ENCODE measurements around the gene POU5F1. TPM values are rescaled to one million over a fixed set of nuclear protein-coding genes. Genes with fewer than 3 reads are reported as not detected.
"Not testable (repeated sequence)": the region's sequence is repeated elsewhere in the genome, so short reads cannot be mapped to it uniquely, and the experiment has no call there.

The POU5F1 gene
- polyA plus RNA-seq, 4 donors = 1.8 to 10.1 (median 5.2) TPM

DNA sequence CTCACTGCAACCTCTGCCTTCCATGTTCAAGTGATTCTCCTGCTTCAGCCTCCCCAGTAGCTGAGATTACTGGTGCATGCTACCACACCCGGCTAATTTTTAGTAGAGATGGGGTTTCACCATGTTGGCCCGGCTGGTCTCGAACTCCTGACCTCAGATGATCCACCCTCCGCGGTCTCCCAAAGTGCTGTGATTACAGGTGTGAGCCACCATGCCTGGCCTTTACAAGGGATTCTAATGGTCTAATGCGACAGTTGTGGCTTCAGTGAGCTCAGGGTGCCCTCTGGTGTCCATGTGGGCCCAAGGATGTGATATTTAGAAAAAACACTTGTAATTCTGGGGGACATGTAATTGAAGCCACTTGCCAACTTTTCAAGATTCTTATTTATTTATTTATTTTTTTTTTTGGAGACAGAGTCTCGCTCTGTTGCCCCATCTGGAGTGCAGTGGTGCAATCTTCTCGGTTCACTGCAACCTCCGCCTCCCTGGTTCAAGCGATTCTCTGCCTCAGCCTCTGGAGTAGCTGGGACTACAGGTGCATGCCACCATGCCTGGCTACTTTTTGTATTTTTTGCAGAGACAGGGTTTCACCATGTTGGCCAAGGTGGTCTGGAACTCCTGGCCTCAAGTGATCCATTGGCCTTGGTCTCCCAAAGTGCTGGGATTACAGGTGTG, 22.1 kb upstream of the POU5F1 start:
- DNase-seq (ENCODE audit: low read depth in 4 of 4, low spot score in 2 of 4) = peak in 1 of 4 donors; percentile 65

DNA sequence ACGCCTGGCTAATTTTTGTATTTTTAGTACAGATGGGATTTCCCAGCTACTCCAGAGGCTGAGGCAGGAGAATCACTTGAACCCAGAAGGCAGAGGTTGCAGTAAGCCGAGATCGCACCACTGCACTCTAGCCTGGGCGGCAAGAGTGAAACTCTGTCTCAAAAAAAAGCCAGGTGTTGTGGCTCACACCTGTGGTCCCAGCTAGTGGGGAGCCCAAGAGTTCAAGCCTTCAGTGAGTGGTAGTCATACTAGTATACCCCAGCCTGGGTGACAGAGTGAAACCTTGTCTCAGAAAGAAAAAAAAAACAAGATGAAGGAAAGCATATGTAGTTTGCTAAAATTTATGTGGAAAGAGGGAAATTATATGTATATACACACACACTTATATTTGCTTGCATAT, 20.0 kb upstream of the POU5F1 start:
- DNase-seq (ENCODE audit: low read depth in 4 of 4, low spot score in 2 of 4) = no peak

DNA sequence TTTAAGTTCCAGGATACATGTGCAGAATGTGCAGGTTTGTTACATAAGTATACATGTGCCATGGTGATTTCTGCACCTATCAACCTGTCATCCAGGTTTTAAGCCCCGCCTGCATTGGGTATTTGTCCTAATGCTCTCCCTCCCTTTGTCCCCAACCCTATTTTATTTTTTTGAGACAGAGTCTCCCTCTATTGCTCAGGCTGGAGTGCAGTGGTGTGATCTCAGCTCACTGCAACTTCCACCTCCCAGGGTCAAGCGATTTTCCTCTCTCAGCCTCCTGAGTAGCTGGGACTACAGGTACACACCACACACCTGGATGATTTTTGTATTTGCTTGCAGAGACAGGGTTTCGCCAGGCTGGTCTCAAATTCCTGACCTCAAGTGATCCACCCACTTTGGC, 18.7 kb upstream of the POU5F1 start:
- not testable (repeated sequence) for DNase-seq (ENCODE audit: low read depth in 4 of 4, low spot score in 2 of 4)

DNA sequence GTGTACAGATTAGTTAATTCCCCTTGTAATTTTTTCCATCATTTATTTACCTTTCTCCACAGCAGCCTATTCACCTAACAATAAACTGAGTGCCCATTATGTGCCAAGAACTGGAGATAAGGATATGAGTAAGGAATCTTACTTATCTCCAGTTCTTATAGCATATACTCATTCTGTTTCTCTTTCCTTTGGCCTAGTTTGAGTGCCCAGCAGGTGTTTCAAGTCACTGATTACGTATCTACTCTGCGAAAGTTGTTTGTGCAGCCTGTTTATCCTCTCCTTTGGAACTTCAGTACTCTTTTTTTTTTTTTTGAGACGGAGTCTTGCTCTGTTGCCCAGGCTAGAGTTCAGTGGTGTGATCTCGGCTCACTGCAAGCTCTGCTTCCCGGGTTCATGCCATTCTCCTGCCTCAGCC, 17.3 kb upstream of the POU5F1 start:
- no peak for DNase-seq (ENCODE audit: low read depth in 4 of 4, low spot score in 2 of 4)

DNA sequence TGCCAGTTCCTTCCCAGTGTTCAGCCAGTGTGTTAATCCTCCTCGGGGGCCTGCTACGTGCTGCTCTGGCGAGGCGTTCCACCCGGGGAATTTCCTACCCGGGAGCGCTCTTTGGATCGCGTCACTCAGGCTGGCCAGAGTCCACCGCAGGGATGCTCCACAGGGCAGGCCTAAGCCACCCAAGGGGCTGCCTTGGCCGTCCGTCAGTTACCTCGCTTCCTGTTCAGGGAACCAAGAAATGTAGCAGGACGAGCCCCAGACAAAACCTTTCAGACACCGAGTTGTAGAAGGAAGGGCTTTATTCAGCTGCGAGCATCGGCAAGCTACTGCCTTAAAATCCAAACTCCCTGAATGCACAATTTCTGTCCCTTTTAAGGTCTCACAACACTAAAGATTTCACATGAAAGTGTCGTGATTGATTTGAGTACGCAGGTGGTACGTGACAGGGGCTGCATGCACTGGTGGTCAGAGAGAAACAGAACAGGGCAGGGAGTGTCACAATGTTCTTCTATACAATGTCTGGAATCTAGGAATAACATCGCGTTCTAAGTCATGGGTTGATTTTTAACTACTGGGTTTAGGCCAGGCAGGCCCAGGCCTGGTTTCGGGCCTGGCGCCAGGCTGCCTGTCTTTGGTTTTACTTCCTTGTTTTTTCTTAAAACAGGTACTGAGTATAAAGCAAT, 15.7 kb upstream of the POU5F1 start:
- DNase-seq (ENCODE audit: low read depth in 4 of 4, low spot score in 2 of 4) = no peak

DNA sequence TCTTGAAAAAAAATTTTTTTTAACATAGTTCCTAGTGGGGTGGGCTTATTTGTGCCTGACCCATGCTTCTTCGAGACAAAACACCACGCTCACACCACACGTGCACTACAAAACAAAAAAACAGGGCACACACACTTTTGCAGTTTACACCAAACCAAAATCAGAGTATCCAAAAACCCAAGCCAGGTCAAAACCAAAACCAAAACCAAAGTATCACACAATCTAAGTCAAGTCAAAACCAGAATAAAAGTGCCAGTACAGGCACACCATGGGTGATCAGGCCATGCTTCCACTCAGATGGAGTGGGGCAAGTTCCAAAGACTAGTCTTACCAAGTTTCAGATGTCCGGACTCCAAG, 15.2 kb upstream of the POU5F1 start:
- DNase-seq (ENCODE audit: low read depth in 4 of 4, low spot score in 2 of 4) = not testable (repeated sequence)

DNA sequence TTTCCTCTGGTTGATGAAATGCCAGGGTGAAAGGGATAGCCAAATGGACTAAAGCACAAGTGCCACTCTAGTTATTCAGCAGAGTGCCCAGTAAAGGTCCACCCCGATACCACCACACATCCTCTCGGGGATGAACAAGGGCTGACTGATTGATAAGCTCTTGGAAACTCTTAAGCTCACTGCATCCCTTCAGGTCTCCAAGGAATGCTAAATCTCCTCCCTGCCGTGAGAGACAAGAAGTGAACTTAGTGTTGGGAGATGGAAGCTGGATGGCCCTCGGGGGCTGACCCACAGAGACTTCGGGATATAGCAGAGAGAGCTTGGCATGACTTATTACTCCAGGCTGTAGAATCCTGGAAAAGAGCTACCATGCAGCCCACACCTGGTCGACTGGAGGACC, 13.4 kb upstream of the POU5F1 start:
- DNase-seq (ENCODE audit: low read depth in 4 of 4, low spot score in 2 of 4) = not testable (repeated sequence)

DNA sequence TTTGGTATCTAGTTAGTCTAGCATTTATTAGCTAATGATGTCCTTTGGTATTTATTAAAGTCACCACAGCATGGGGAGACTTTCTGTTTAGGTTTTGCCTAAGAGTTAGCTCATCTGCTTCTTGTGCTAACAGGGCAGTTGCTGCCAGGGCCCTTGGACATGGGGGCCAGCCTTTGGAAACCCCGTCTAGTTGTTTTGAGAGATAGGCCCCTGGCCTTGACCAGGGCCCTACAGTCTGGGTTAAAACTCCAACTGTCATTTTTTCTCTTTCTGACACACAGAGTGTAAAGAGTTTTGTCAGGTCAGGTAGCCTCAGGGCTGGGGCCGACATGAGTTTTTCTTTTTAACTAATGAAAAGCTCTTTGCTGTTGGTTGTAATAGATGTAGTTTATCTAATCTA, 12.8 kb upstream of the POU5F1 start:
- not testable (repeated sequence) for DNase-seq (ENCODE audit: low read depth in 4 of 4, low spot score in 2 of 4)

DNA sequence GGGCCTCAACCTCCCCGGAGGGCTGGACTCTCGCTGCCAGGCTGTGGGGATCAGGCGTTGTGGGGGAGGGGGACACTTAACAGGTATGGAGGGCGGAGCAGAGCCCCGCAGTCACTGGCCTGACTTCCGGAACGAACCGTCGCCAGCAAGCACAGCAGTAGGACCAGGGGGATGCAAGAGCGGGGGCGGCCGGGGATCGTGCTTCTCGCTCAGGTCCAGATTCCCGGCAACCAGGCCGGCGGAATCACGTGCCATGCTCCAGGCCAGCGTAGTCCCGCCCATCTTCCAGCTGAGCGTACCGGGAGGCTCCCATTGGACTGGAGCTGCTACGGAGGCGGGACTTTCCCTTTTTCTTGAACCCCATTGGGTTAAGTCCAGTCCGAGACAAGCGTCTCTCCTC, 10.0 kb upstream of the POU5F1 start:
- DNase-seq (ENCODE audit: low read depth in 4 of 4, low spot score in 2 of 4) = peak in 1 of 4 donors; percentile 54

DNA sequence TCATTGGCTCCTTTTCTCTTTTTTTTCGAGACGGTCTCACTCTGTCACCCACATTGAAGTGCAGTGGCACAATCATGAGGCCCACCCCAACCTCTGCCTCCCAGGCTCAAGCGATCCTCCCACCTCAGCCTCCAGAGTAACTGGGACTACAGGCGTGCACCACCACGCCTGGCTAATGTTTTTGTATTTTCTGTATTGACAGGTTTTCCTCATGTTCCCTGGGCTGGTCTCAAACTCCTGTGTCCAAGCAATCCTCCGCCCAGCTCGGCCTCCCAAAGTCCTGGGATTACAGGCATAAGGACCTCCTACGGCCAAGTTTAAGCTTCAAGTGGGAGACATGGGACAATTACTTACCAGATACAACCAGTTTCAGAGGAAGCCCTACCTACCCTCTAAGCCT, 9.4 kb upstream of the POU5F1 start:
- no peak for DNase-seq (ENCODE audit: low read depth in 4 of 4, low spot score in 2 of 4)

DNA sequence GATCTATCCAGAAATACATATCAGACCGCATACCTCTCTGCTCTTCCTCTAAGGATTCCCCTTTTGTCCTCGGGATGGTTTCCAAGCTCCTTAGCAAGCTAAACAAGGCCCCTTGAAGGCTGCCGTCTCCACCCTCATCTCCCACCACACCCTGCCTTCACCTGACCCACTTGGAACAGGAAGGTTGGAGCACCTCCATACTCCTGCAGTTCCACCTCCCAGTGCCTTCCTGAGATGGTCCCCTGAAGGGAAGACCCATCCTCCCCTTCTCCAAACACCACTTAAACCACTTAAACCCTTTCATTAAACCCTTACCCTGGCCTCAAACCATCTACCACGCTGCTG, 8.5 kb upstream of the POU5F1 start:
- DNase-seq (ENCODE audit: low read depth in 4 of 4, low spot score in 2 of 4) = no peak

DNA sequence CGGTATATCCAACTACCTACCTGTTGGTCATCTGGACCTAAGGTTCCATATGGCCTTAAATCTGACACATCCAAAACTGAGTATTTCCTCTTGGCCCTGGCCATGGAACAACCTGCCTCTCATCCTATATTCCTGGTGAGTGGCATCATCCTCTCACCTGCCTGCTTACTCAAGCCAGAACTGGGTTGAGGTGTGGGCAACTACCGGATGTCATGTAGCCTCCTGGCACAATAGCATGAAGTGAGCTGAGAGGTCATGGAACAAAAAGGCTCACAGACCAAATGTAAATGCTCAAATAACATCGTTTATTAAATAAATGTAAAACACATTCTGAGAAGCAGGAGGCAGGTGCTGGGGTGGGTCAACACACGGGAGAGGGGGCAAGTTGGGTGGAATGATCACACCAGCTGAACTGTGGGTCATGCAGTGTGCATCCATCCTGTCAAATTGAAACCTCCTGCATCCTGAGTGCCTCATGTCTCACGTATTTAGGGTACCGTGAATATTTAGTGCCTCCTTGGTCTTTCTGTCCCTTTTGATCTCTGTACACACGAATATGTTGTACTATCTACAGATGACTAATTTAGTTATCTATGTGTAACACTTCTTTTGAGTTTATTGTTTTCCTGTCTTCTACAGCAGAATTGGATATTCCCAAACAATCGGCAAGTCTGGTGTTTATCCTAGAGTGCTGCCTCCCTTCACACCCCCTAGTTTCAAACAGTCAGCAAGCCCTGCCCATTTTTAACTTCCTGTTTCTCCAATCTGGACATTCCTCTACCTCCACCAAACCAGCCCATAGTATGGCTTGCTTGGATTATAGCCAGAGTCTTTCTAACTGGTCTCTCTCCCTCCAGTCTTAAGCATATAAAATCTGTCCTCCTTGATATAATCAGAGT, 7.9 kb upstream of the POU5F1 start:
- no peak for DNase-seq (ENCODE audit: low read depth in 4 of 4, low spot score in 2 of 4)

DNA sequence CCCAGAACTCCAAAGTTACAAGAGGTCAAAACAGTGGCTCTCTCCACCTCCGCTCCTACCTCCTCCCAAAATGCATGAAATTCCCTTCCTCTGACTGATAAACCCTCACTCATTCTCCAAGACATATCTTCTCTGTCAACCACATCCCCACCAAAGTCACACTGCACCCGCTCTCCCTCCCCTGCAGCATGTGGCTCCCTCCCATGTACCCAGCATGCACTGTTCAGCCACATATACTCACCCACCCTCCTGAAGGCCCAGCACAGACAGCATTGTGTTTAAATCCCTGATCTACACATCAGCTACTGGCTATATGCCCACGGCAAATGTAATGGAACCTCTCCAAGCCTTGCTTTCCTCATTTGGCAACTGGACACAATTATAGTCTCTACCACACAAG, 5.5 kb upstream of the POU5F1 start:
- DNase-seq (ENCODE audit: low read depth in 4 of 4, low spot score in 2 of 4) = no peak

DNA sequence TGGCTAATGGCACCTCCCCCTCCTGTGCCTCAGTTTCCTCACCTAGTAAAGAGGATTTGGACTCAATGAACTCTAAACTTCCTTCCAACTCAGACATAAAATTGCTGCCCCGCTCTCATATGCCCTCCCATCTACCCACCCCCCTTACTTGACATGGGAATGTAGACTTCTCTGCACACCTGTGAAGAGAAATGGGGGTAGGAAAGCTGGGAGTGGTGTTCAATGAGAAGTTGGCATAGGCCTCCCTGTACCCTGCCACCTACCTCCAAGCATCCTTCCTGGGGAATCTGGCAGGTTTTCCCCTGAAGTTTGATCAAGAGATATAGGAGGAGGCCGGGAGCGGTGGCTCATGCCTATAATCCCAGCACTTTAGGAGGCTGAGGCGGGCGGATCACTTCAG, 3.9 kb upstream of the POU5F1 start:
- no peak for DNase-seq (ENCODE audit: low read depth in 4 of 4, low spot score in 2 of 4)

DNA sequence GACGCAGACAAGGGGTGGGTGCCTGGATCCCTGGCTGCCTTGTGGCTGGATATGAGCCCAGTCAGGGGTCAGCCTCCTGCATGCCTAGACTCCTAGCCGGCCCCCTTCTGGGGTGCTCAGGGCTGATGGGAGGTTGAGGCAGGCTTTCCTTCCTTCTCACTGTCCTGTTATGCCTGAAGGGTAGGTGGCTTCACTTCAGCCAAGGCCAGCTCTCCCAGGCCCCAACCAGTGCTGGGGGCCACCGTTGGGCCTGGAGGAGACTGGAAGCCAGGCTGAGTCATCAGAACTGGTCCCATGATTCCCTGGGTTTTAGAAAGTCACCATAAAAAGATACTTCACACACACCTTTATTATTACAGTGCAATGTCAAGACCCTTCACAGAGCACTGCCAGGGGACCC, 2.9 kb upstream of the POU5F1 start:
- no peak for DNase-seq (ENCODE audit: low read depth in 4 of 4, low spot score in 2 of 4)

DNA sequence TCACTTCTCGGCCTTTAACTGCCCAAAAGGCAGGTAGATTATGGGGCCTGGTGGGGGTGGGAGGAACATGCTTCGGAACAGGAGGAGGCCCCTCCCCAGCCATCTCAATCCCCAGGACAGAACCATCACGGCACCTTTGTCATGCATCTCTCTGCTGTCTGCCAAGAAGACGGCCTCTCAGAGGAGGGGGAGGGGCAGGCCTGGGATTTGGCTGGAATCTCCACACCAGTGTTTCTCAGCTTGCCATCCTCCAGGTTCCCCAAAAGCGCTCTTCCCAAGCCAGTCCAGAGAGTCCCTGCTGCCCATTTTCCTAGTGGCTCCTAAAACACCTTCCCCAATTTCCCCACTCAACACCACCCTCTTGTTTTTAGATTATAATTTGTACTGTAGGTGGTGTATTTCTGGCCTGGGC, 2.5 kb upstream of the POU5F1 start:
- DNase-seq (ENCODE audit: low read depth in 4 of 4, low spot score in 2 of 4) = no peak

DNA sequence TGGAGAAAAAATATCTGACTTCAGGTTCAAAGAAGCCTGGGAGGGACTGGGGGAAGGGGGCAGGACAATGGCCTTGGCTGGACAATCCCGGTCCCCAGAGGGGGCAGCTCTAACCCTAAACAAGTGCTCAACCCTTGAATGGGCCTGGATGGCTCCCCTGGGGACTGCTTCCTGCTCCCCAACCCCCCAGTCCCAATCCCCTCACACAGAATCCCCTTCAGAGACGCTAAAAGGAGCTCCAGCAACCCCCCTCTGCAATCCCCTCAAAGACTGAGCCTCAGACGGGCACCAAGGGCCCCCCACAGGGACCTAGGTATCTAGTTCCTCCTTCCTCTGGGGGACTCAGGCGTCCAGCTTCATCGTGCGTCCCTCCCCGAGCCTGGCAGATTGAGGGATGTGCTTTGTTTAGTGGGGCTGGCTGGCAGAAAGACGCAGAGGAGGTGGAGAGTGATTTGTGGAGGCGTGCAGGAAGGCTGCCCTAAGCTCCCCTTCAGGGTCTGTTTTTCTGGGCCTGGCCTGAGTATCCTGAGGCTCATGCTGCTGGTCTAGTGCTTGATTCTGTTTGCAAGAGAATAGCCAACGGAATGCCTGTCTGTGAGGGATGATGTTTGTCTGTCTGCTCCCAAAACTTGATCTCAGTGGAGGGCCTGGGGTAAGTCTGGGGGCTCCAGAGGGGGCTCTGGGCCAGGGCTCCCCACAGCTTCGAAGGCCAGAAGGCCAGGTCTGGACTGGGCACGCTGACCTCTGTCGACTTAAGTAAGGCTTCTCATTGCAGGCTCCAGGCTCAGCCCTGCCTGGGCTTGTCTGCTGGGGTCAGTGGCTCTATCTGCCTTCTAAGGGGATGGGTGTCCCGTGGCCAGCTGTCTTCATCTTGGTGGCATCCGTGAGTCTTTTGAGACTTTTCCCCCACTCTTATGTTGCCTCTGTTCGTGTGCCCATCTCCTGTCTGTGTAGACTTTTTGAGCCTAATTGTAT, 1.7 kb upstream of the POU5F1 start:
- no peak for DNase-seq (ENCODE audit: low read depth in 4 of 4, low spot score in 2 of 4)

DNA sequence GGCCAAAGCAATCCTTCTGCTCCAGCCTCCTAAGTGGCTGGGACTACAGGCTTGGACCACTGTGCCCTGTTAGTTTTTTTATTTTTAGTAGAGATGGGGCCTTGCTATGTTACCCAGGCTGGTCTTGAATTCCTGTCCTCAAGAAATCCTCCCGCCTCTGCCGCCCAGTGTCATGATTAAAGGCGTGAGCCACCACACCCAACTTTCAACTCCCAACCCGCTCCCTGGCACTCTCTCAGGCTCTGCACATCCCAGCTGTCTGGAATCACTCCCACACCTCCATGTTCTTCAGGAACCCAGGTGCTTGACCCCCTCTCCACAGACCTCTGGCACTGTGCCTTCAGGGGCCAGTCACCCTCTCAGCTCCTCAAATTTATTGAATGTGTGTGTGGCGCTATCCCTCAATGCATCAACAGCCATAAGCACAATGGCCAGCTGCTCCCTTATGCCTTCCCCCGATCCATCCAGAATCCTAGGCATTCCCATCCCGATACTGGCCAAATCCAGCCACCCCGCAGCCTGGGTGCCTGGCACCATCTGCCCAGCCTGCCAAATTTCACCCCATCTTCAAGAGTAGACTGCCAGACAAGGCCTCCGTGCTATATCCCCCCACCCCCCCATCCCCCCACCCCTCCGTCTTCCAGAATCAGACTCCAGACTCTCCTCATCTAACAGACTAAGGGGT, 647 bp upstream of the POU5F1 start:
- no peak for DNase-seq (ENCODE audit: low read depth in 4 of 4, low spot score in 2 of 4)

DNA sequence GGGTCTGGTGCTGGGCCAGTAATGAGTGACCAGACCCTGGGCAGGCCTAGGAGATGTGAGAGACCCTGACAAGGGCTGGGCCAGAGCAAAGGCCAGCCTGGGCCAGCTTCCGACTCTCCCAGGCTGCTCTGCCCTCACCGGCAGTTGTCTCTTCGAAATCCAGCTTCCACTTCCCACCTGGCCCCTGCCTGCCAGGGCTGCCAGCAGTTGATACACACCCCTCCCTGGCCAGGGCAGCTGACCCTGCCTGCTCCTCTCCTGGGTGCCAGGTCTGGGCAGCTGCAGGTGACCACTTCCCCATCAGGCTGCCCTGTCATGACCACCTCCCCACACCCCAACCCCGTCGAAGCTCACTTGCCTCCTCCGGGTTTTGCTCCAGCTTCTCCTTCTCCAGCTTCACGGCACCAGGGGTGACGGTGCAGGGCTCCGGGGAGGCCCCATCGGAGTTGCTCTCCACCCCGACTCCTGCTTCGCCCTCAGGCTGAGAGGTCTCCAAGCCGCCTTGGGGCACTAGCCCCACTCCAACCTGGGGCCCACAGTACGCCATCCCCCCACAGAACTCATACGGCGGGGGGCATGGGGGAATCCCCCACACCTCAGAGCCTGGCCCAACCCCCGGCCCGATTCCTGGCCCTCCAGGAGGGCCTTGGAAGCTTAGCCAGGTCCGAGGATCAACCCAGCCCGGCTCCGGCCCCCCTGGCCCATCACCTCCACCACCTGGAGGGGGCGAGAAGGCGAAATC, 453 bp downstream of the POU5F1 start:
- not testable (repeated sequence) for DNase-seq (ENCODE audit: low read depth in 4 of 4, low spot score in 2 of 4)
